ENCODE data around the gene ZBTB46. TPM values are rescaled to one million over a fixed set of nuclear protein-coding genes. Genes with fewer than 3 reads are reported as not detected.

ZBTB46 gene
- total and polyA plus RNA-seq, 2 donors (not counting 1 experiment from before 2014, with no cell fraction given): 0.96 to 4.5 TPM

- Histone ChIP-seq H3K4me1 (ENCODE audit: control insufficient read depth, extremely low read depth, insufficient read depth, low read length) (no peaks in the 10 kb centered on the region), H3K9me3 (ENCODE audit: control insufficient read depth, insufficient read depth, low read depth, low read length) (no peaks in the 10 kb centered on the region), H2AFZ (ENCODE audit: low read length) (no peak overlapping the region), H3K36me3 (ENCODE audit: control insufficient read depth, insufficient read depth, low read length) (no peaks in the 10 kb centered on the region), H3K27me3 (ENCODE audit: control insufficient read depth, insufficient read depth, low read length) (peaks cover 3% of the 10 kb centered on the region), H4K20me1 (ENCODE audit: control insufficient read depth, extremely low read depth, insufficient read depth, low read length) (no peaks in the 10 kb centered on the region), H3K4me3 (replicated peaks in 1 of 4; ENCODE audit: control extremely low read depth in 1 of 4, insufficient read depth in 1 of 4, low read depth in 3 of 4, low read length in 4 of 4) (no peak overlapping the region), H3K9ac (ENCODE audit: insufficient read depth, low read length) (no peak overlapping the region), H3K27ac (ENCODE audit: insufficient read depth, low read length) (no peak overlapping the region), H3K79me2 (ENCODE audit: control insufficient read depth, insufficient read depth, low read length) (no peaks in the 10 kb centered on the region), H3K4me2 (ENCODE audit: extremely low read depth, insufficient read depth, low read length) (no peak overlapping the region)
- TF ChIP-seq CTCF (conservative IDR thresholded peaks at IDR 0.05 in 1 of 2, IDR thresholded peaks at IDR 0.05 in 1 of 2; ENCODE audit: low read depth in 1 of 2, low read length in 2 of 2) (no peak), EZH2 (IDR thresholded peaks at IDR 0.05; ENCODE audit: low read length, missing control alignments) (no peak)
- no peak for DNase-seq (ENCODE audit: low read depth in 2 of 2)
These were observed 7.3 kb downstream of the ZBTB46 start for GRCh38 chr20:63823691-63824311.

GRCh38 chr20:63822276-63822696 is 8.8 kb downstream of the ZBTB46 start:
- Histone ChIP-seq H3K4me1 (ENCODE audit: control insufficient read depth, extremely low read depth, insufficient read depth, low read length) (no peaks in the 10 kb centered on the region), H3K4me3 (replicated peaks in 1 of 4; ENCODE audit: control extremely low read depth in 1 of 4, insufficient read depth in 1 of 4, low read depth in 3 of 4, low read length in 4 of 4) (no peak overlapping the region), H4K20me1 (ENCODE audit: control insufficient read depth, extremely low read depth, insufficient read depth, low read length) (no peaks in the 10 kb centered on the region), H3K27me3 (ENCODE audit: control insufficient read depth, insufficient read depth, low read length) (peaks cover 3% of the 10 kb centered on the region), H3K9ac (ENCODE audit: insufficient read depth, low read length) (no peak overlapping the region), H3K9me3 (ENCODE audit: control insufficient read depth, insufficient read depth, low read depth, low read length) (no peaks in the 10 kb centered on the region), H3K4me2 (ENCODE audit: extremely low read depth, insufficient read depth, low read length) (no peak overlapping the region), H2AFZ (ENCODE audit: low read length) (no peak overlapping the region), H3K36me3 (ENCODE audit: control insufficient read depth, insufficient read depth, low read length) (no peaks in the 10 kb centered on the region), H3K27ac (ENCODE audit: insufficient read depth, low read length) (no peak overlapping the region), H3K79me2 (ENCODE audit: control insufficient read depth, insufficient read depth, low read length) (no peaks in the 10 kb centered on the region)
- TF ChIP-seq CTCF (conservative IDR thresholded peaks at IDR 0.05 in 1 of 2, IDR thresholded peaks at IDR 0.05 in 1 of 2; ENCODE audit: low read depth in 1 of 2, low read length in 2 of 2) (no peak), EZH2 (IDR thresholded peaks at IDR 0.05; ENCODE audit: low read length, missing control alignments) (no peak)
- no peak for DNase-seq (ENCODE audit: low read depth in 2 of 2)

GRCh38 chr20:63821811-63822210 is 9.3 kb downstream of the ZBTB46 start:
- Histone ChIP-seq H3K27me3 (ENCODE audit: control insufficient read depth, insufficient read depth, low read length) (peaks cover 3% of the 10 kb centered on the region), H3K4me3 (replicated peaks in 1 of 4; ENCODE audit: control extremely low read depth in 1 of 4, insufficient read depth in 1 of 4, low read depth in 3 of 4, low read length in 4 of 4) (no peak overlapping the region), H3K4me2 (ENCODE audit: extremely low read depth, insufficient read depth, low read length) (no peak overlapping the region), H3K9ac (ENCODE audit: insufficient read depth, low read length) (no peak overlapping the region), H2AFZ (ENCODE audit: low read length) (no peak overlapping the region), H3K79me2 (ENCODE audit: control insufficient read depth, insufficient read depth, low read length) (no peaks in the 10 kb centered on the region), H3K4me1 (ENCODE audit: control insufficient read depth, extremely low read depth, insufficient read depth, low read length) (no peaks in the 10 kb centered on the region), H4K20me1 (ENCODE audit: control insufficient read depth, extremely low read depth, insufficient read depth, low read length) (no peaks in the 10 kb centered on the region), H3K9me3 (ENCODE audit: control insufficient read depth, insufficient read depth, low read depth, low read length) (no peaks in the 10 kb centered on the region), H3K27ac (ENCODE audit: insufficient read depth, low read length) (no peak overlapping the region), H3K36me3 (ENCODE audit: control insufficient read depth, insufficient read depth, low read length) (no peaks in the 10 kb centered on the region)
- no peak for TF ChIP-seq CTCF (conservative IDR thresholded peaks at IDR 0.05 in 1 of 2, IDR thresholded peaks at IDR 0.05 in 1 of 2; ENCODE audit: low read depth in 1 of 2, low read length in 2 of 2)
- TF ChIP-seq EZH2 (IDR thresholded peaks at IDR 0.05; ENCODE audit: low read length, missing control alignments): no peak
- no peak for DNase-seq (ENCODE audit: low read depth in 2 of 2)
